Measurements from ENCODE around the gene FGF14. TPM values are rescaled to one million over a fixed set of nuclear protein-coding genes. Genes with fewer than 3 reads are reported as not detected.

FGF14 gene
- total RNA-seq, 1 donor from 2014 or later = 2.9 TPM

GRCh38 chr13:102322211-102322610, 79.6 kb downstream of the FGF14 start:
- Histone ChIP-seq H3K4me1 (peaks cover 20% of the 10 kb centered on the region), H3K4me3 (no peak overlapping the region), H3K27ac (replicated peaks) (no peak overlapping the region), H3K9me3 (replicated peaks) (no peaks in the 10 kb centered on the region), H3K27me3 (ENCODE audit: low read depth) (no peaks in the 10 kb centered on the region), H3K36me3 (no peaks in the 10 kb centered on the region)
- TF ChIP-seq CTCF (IDR thresholded peaks at IDR 0.05; ENCODE audit: borderline replicate concordance) = no peak
- intact Hi-C loops (cut with micrococcal nuclease) = no loop called here
- no peak for DNase-seq

- Histone ChIP-seq H3K27ac (replicated peaks) (peak overlapping the region; percentile 72), H3K9me3 (replicated peaks) (no peaks in the 10 kb centered on the region), H3K4me1 (peaks cover 22% of the 10 kb centered on the region), H3K4me3 (no peak overlapping the region), H3K36me3 (no peaks in the 10 kb centered on the region), H3K27me3 (ENCODE audit: low read depth) (no peaks in the 10 kb centered on the region)
- intact Hi-C loops (cut with micrococcal nuclease) = no loop called here
- DNase-seq = no peak
- TF ChIP-seq CTCF (IDR thresholded peaks at IDR 0.05; ENCODE audit: borderline replicate concordance) = no peak
Measured at GRCh38 chr13:102318233-102318632, 83.6 kb downstream of the FGF14 start.

GRCh38 chr13:102317593-102317992, 84.3 kb downstream of the FGF14 start:
- peak overlapping the region; percentile 72 for H3K27ac ChIP-seq (replicated peaks)
- H3K36me3 ChIP-seq = no peaks in the 10 kb centered on the region
- intact Hi-C loops (cut with micrococcal nuclease) = no loop called here
- no peaks in the 10 kb centered on the region for H3K9me3 ChIP-seq (replicated peaks)
- H3K27me3 ChIP-seq (ENCODE audit: low read depth) = no peaks in the 10 kb centered on the region
- no peak overlapping the region for H3K4me3 ChIP-seq
- TF ChIP-seq CTCF (IDR thresholded peaks at IDR 0.05; ENCODE audit: borderline replicate concordance) = no peak
- peaks cover 22% of the 10 kb centered on the region for H3K4me1 ChIP-seq
- peak; percentile 87 for DNase-seq

- H3K36me3 ChIP-seq = no peaks in the 10 kb centered on the region
- DNase-seq = no peak
- no peaks in the 10 kb centered on the region for H3K9me3 ChIP-seq (replicated peaks)
- no peak overlapping the region for H3K4me3 ChIP-seq
- peaks cover 30% of the 10 kb centered on the region for H3K4me1 ChIP-seq
- no peak for TF ChIP-seq CTCF (IDR thresholded peaks at IDR 0.05; ENCODE audit: borderline replicate concordance)
- intact Hi-C loops (cut with micrococcal nuclease) = no loop called here
- H3K27ac ChIP-seq (replicated peaks) = no peak overlapping the region
- no peaks in the 10 kb centered on the region for H3K27me3 ChIP-seq (ENCODE audit: low read depth)
Measured at GRCh38 chr13:102316732-102317131, 85.1 kb downstream of the FGF14 start.

- intact Hi-C loops (cut with micrococcal nuclease) = no loop called here
- Histone ChIP-seq H3K4me1 (peaks cover 40% of the 10 kb centered on the region), H3K36me3 (no peaks in the 10 kb centered on the region), H3K27ac (replicated peaks) (peak overlapping the region; percentile 27), H3K9me3 (replicated peaks) (no peaks in the 10 kb centered on the region), H3K27me3 (ENCODE audit: low read depth) (no peaks in the 10 kb centered on the region), H3K4me3 (no peak overlapping the region)
- TF ChIP-seq CTCF (IDR thresholded peaks at IDR 0.05; ENCODE audit: borderline replicate concordance) = no peak
- DNase-seq = no peak
Measured at GRCh38 chr13:102312841-102313240, 89.0 kb downstream of the FGF14 start.

GRCh38 chr13:102311901-102312300, 89.9 kb downstream of the FGF14 start:
- peaks cover 33% of the 10 kb centered on the region for H3K4me1 ChIP-seq
- H3K27ac ChIP-seq (replicated peaks) = peak overlapping the region; percentile 74
- no peak for TF ChIP-seq CTCF (IDR thresholded peaks at IDR 0.05; ENCODE audit: borderline replicate concordance)
- intact Hi-C loops (cut with micrococcal nuclease) = no loop called here
- no peaks in the 10 kb centered on the region for H3K36me3 ChIP-seq
- no peak for DNase-seq
- H3K9me3 ChIP-seq (replicated peaks) = no peaks in the 10 kb centered on the region
- no peak overlapping the region for H3K4me3 ChIP-seq
- H3K27me3 ChIP-seq (ENCODE audit: low read depth) = no peaks in the 10 kb centered on the region
